ENCODE measurements around the gene RASGEF1B.

GRCh38 chr4:81490403-81491160, 18.9 kb upstream of the RASGEF1B start:
- no peak for TF ChIP-seq CTCF (IDR thresholded peaks at IDR 0.05)
- no peak for TF ChIP-seq POLR2A (IDR thresholded peaks at IDR 0.05)
